ENCODE results near the gene PALLD.

DNA sequence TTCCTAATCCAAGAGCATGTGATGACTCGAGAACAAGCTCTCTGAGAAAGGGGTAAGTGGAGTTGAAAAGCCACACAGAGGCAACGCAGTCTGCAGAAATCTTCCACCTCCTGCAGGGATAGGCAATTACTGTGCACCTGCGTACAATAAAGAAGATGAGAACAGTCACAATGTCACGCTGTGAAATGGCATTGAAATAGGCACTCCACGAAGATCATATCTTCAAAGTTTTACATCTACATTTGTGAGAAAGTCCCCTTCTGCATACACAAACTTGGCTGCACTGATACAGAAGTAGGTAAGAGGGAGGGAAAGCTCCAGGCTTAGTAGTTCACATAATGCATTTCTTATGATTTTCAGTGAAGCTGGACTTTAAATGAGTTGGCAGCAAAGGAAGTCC is 43.7 kb upstream of the PALLD start:
- TF ChIP-seq, protein P1, sequence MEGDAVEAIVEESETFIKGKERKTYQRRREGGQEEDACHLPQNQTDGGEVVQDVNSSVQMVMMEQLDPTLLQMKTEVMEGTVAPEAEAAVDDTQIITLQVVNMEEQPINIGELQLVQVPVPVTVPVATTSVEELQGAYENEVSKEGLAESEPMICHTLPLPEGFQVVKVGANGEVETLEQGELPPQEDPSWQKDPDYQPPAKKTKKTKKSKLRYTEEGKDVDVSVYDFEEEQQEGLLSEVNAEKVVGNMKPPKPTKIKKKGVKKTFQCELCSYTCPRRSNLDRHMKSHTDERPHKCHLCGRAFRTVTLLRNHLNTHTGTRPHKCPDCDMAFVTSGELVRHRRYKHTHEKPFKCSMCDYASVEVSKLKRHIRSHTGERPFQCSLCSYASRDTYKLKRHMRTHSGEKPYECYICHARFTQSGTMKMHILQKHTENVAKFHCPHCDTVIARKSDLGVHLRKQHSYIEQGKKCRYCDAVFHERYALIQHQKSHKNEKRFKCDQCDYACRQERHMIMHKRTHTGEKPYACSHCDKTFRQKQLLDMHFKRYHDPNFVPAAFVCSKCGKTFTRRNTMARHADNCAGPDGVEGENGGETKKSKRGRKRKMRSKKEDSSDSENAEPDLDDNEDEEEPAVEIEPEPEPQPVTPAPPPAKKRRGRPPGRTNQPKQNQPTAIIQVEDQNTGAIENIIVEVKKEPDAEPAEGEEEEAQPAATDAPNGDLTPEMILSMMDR (IDR thresholded peaks at IDR 0.05; ENCODE audit: low read length): no peak
- TF ChIP-seq EZH2 (optimal IDR thresholded peaks at IDR 0.05; ENCODE audit: low read depth, low read length) (no peak), EZH2phosphoT487 (IDR thresholded peaks at IDR 0.05; ENCODE audit: low read length) (no peak)
